ENCODE data around the gene CEP55.
A peak's percentile ranks its signal among the peaks of the same experiment; 100 is the strongest.

CEP55 gene

DNA sequence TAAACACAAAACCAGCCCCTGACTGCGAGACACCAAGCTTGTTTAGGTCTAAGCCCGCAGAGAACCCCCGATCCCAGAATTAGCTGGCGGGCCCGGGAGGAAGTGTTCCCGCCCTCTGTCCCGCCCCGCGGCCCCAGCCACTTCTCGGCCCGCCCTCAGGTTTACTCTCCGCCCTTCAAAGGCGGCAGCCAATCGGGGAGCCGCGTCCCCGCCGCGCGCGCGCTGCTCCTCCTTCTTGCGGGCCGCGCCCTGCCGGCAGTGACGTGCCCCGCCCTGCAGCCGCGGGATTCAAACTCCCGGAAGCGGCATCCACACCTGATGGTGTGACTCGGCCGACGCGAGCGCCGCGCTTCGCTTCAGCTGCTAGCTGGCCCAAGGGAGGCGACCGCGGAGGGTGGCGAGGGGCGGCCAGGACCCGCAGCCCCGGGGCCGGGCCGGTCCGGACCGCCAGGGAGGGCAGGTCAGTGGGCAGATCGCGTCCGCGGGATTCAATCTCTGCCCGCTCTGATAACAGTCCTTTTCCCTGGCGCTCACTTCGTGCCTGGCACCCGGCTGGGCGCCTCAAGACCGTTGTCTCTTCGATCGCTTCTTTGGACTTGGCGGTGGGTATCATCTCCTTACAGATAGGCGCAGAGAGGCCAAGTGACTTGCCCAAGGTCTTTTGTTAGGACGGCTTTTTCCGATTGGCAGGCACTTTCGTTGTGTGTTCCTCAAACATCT lies at the start of gene CEP55:
CEP55 (plus strand) TSS at position 291 of the 720 bp plus-strand sequence. CDS start 3,440 bp downstream, outside the sequence.
- ATAC-seq = peak; percentile 99
- TF ChIP-seq, protein P1, sequence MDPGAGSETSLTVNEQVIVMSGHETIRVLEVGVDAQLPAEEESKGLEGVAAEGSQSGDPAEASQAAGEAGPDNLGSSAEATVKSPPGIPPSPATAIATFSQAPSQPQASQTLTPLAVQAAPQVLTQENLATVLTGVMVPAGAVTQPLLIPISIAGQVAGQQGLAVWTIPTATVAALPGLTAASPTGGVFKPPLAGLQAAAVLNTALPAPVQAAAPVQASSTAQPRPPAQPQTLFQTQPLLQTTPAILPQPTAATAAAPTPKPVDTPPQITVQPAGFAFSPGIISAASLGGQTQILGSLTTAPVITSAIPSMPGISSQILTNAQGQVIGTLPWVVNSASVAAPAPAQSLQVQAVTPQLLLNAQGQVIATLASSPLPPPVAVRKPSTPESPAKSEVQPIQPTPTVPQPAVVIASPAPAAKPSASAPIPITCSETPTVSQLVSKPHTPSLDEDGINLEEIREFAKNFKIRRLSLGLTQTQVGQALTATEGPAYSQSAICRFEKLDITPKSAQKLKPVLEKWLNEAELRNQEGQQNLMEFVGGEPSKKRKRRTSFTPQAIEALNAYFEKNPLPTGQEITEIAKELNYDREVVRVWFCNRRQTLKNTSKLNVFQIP (CRISPR knock-in tag; IDR thresholded peaks at IDR 0.05; ENCODE audit: borderline replicate concordance, low read depth) = no peak
- TF ChIP-seq PPARA (CRISPR knock-in tag; IDR thresholded peaks at IDR 0.05; ENCODE audit: borderline replicate concordance) (no peak), ZNF70 (CRISPR knock-in tag; IDR thresholded peaks at IDR 0.05) (no peak), ZNF565 (CRISPR knock-in tag; conservative IDR thresholded peaks at IDR 0.05; ENCODE audit: low read depth) (no peak), GLIS3 (CRISPR knock-in tag; IDR thresholded peaks at IDR 0.05) (no peak), SNAI2 (CRISPR knock-in tag; IDR thresholded peaks at IDR 0.05) (no peak), ZC3H10 (CRISPR knock-in tag; IDR thresholded peaks at IDR 0.05) (no peak), BACH2 (CRISPR knock-in tag; IDR thresholded peaks at IDR 0.05; ENCODE audit: borderline replicate concordance) (no peak), ZNF8 (CRISPR knock-in tag; IDR thresholded peaks at IDR 0.05) (no peak), CSDC2 (CRISPR knock-in tag; IDR thresholded peaks at IDR 0.05) (no peak), ISL1 (CRISPR knock-in tag; IDR thresholded peaks at IDR 0.05) (no peak), ZFP3 (CRISPR knock-in tag; IDR thresholded peaks at IDR 0.05) (no peak), TCF4 (CRISPR knock-in tag; IDR thresholded peaks at IDR 0.05; ENCODE audit: borderline replicate concordance) (no peak), RARB (CRISPR knock-in tag; IDR thresholded peaks at IDR 0.05) (no peak), TOX (CRISPR knock-in tag; IDR thresholded peaks at IDR 0.05; ENCODE audit: borderline replicate concordance) (no peak)
- TF ChIP-seq, protein P2, sequence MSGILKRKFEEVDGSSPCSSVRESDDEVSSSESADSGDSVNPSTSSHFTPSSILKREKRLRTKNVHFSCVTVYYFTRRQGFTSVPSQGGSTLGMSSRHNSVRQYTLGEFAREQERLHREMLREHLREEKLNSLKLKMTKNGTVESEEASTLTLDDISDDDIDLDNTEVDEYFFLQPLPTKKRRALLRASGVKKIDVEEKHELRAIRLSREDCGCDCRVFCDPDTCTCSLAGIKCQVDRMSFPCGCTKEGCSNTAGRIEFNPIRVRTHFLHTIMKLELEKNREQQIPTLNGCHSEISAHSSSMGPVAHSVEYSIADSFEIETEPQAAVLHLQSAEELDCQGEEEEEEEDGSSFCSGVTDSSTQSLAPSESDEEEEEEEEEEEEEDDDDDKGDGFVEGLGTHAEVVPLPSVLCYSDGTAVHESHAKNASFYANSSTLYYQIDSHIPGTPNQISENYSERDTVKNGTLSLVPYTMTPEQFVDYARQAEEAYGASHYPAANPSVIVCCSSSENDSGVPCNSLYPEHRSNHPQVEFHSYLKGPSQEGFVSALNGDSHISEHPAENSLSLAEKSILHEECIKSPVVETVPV (CRISPR knock-in tag; IDR thresholded peaks at IDR 0.05) = no peak
- TF ChIP-seq, protein P3, sequence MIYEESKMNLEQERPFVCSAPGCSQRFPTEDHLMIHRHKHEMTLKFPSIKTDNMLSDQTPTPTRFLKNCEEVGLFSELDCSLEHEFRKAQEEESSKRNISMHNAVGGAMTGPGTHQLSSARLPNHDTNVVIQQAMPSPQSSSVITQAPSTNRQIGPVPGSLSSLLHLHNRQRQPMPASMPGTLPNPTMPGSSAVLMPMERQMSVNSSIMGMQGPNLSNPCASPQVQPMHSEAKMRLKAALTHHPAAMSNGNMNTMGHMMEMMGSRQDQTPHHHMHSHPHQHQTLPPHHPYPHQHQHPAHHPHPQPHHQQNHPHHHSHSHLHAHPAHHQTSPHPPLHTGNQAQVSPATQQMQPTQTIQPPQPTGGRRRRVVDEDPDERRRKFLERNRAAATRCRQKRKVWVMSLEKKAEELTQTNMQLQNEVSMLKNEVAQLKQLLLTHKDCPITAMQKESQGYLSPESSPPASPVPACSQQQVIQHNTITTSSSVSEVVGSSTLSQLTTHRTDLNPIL (CRISPR knock-in tag; IDR thresholded peaks at IDR 0.05; ENCODE audit: low read depth) = no peak
- TF ChIP-seq, protein P4, sequence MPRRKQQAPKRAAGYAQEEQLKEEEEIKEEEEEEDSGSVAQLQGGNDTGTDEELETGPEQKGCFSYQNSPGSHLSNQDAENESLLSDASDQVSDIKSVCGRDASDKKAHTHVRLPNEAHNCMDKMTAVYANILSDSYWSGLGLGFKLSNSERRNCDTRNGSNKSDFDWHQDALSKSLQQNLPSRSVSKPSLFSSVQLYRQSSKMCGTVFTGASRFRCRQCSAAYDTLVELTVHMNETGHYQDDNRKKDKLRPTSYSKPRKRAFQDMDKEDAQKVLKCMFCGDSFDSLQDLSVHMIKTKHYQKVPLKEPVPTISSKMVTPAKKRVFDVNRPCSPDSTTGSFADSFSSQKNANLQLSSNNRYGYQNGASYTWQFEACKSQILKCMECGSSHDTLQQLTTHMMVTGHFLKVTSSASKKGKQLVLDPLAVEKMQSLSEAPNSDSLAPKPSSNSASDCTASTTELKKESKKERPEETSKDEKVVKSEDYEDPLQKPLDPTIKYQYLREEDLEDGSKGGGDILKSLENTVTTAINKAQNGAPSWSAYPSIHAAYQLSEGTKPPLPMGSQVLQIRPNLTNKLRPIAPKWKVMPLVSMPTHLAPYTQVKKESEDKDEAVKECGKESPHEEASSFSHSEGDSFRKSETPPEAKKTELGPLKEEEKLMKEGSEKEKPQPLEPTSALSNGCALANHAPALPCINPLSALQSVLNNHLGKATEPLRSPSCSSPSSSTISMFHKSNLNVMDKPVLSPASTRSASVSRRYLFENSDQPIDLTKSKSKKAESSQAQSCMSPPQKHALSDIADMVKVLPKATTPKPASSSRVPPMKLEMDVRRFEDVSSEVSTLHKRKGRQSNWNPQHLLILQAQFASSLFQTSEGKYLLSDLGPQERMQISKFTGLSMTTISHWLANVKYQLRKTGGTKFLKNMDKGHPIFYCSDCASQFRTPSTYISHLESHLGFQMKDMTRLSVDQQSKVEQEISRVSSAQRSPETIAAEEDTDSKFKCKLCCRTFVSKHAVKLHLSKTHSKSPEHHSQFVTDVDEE (CRISPR knock-in tag; IDR thresholded peaks at IDR 0.05) = no peak

DNA sequence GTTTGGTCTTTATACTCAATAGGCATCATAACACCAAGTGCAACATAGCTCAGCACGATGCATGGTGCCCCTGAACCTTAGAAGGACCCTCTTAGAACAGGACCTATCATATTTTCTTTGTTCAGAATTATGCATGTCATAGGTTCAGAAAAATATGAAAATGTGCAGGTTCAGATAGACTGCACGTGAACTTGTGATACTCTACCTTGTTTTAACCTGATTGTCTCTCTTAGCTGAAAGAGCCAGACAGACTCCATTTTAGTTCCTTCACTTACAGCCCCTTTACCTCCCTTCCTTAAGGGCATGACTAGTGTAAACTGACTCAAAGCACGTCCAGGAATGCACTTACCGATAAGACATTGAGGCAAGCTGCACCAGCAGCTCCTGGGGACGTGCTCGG lies 49.4 kb upstream of the CEP55 start:
- TF ChIP-seq ZFP3 (CRISPR knock-in tag; IDR thresholded peaks at IDR 0.05) (0 out of 2 replicates have a peak, but pooled peaks have one; percentile 27), TOX (CRISPR knock-in tag; IDR thresholded peaks at IDR 0.05; ENCODE audit: borderline replicate concordance) (no peak)
- ATAC-seq = no peak

DNA sequence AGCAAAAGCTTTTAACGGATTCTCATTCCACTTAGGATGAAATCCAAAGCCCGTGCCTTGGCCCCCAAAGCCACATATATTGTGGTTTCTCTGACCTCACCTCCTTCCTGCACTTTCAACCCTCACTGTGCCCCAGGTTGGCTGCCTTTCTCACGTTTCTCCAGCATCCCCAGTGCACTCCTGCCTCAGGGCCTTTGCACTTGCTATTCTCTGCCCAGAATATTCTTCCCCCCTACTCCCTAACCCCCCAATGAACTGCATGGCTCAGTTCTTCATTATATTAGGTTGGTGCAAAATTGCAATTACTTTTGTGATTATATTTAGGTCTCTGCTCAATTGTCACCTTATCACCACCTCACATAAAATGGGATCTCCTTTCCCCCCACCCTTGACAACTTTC lies 48.4 kb upstream of the CEP55 start:
- TF ChIP-seq RARB (CRISPR knock-in tag; IDR thresholded peaks at IDR 0.05) = no peak
- TF ChIP-seq, protein P5, sequence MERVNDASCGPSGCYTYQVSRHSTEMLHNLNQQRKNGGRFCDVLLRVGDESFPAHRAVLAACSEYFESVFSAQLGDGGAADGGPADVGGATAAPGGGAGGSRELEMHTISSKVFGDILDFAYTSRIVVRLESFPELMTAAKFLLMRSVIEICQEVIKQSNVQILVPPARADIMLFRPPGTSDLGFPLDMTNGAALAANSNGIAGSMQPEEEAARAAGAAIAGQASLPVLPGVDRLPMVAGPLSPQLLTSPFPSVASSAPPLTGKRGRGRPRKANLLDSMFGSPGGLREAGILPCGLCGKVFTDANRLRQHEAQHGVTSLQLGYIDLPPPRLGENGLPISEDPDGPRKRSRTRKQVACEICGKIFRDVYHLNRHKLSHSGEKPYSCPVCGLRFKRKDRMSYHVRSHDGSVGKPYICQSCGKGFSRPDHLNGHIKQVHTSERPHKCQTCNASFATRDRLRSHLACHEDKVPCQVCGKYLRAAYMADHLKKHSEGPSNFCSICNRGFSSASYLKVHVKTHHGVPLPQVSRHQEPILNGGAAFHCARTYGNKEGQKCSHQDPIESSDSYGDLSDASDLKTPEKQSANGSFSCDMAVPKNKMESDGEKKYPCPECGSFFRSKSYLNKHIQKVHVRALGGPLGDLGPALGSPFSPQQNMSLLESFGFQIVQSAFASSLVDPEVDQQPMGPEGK (CRISPR knock-in tag; IDR thresholded peaks at IDR 0.05; ENCODE audit: borderline replicate concordance) = no peak
- TF ChIP-seq, protein P3 (CRISPR knock-in tag; IDR thresholded peaks at IDR 0.05; ENCODE audit: low read depth) = no peak
- TF ChIP-seq ESRRG (CRISPR knock-in tag; IDR thresholded peaks at IDR 0.05) = no peak
- TF ChIP-seq TCF4 (CRISPR knock-in tag; IDR thresholded peaks at IDR 0.05; ENCODE audit: borderline replicate concordance) = no peak
- TF ChIP-seq ZNF70 (CRISPR knock-in tag; IDR thresholded peaks at IDR 0.05) = no peak
- TF ChIP-seq CSDC2 (CRISPR knock-in tag; IDR thresholded peaks at IDR 0.05) = no peak
- TF ChIP-seq BACH2 (CRISPR knock-in tag; IDR thresholded peaks at IDR 0.05; ENCODE audit: borderline replicate concordance) = no peak
- TF ChIP-seq, protein P2 (CRISPR knock-in tag; IDR thresholded peaks at IDR 0.05) = no peak
- no peak for TF ChIP-seq ISL1 (CRISPR knock-in tag; IDR thresholded peaks at IDR 0.05)
- no peak for TF ChIP-seq ZFP30 (CRISPR knock-in tag; IDR thresholded peaks at IDR 0.05)
- ATAC-seq = no peak

Data from SK-N-SH treated with all-trans-retinoic acid at 6 μM for 48 hours (cell line).